ENCODE data around the gene OSGIN1. TPM values are rescaled to one million over a fixed set of nuclear protein-coding genes. Genes with fewer than 3 reads are reported as not detected.

Gene OSGIN1
- total RNA-seq, 2 donors from 2014 or later = 4.4 to 9.4 TPM

DNA sequence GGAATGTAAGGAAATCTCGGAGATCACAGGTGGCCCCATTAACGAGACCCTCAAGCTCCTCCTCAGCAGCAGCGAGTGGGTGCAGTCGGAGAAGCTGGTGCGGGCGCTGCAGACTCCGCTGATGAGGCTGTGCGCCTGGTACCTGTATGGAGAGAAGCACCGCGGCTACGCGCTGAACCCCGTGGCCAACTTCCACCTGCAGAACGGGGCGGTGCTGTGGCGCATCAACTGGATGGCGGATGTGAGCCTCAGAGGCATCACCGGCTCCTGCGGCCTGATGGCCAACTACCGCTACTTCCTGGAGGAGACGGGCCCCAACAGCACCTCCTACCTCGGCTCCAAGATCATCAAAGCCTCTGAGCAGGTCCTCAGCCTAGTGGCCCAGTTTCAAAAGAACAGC lies 38.0 kb upstream of the OSGIN1 start:
- no peak overlapping the region for H3K27ac ChIP-seq
- no peaks in the 10 kb centered on the region for H3K9me3 ChIP-seq
- H3K36me3 ChIP-seq = peaks cover 11 to 29% of the 10 kb centered on the region in 2 donors
- no peak for TF ChIP-seq POLR2AphosphoS5 (IDR thresholded peaks at IDR 0.05)
- TF ChIP-seq POLR2A (IDR thresholded peaks at IDR 0.05) = no peak
- TF ChIP-seq, protein P1, sequence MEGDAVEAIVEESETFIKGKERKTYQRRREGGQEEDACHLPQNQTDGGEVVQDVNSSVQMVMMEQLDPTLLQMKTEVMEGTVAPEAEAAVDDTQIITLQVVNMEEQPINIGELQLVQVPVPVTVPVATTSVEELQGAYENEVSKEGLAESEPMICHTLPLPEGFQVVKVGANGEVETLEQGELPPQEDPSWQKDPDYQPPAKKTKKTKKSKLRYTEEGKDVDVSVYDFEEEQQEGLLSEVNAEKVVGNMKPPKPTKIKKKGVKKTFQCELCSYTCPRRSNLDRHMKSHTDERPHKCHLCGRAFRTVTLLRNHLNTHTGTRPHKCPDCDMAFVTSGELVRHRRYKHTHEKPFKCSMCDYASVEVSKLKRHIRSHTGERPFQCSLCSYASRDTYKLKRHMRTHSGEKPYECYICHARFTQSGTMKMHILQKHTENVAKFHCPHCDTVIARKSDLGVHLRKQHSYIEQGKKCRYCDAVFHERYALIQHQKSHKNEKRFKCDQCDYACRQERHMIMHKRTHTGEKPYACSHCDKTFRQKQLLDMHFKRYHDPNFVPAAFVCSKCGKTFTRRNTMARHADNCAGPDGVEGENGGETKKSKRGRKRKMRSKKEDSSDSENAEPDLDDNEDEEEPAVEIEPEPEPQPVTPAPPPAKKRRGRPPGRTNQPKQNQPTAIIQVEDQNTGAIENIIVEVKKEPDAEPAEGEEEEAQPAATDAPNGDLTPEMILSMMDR (IDR thresholded peaks at IDR 0.05) = no peak
- intact Hi-C loops (cut with DNase I) = no loop called here
- no peaks in the 10 kb centered on the region for H3K4me1 ChIP-seq (replicated peaks)
- WGBS = 88% methylated on average over 22 of the region's 22 CpGs
- H3K27me3 ChIP-seq (replicated peaks; ENCODE audit: insufficient read depth) = no peaks in the 10 kb centered on the region
- no peak overlapping the region for H3K4me3 ChIP-seq
- no peak for DNase-seq (ENCODE audit: low spot score)

DNA sequence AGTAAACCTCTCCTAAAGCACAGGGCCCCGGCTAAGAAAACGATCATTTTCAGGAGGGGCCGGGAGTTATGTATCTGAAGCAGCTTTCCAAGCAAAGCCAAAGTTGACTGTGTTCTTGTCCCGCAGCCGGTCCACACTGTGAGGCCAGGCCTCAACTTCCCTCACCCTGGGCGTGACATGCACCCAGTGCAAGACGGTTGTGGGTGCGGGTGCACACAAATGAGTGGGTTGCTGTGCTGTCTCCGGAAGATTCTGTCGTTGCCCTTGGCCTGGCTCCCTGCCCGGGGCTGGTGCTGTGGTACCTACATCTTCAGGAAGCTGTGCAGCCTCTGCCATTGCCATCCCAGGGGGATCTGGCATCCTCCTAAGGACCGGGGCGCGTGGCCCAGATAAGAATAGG lies 37.5 kb upstream of the OSGIN1 start:
- WGBS = 92% methylated on average over 14 of the region's 14 CpGs
- Histone ChIP-seq H3K36me3 (peaks cover 11 to 29% of the 10 kb centered on the region in 2 donors), H3K27ac (no peak overlapping the region), H3K27me3 (replicated peaks; ENCODE audit: insufficient read depth) (no peaks in the 10 kb centered on the region), H3K4me3 (no peak overlapping the region), H3K4me1 (replicated peaks) (no peaks in the 10 kb centered on the region), H3K9me3 (no peaks in the 10 kb centered on the region)
- intact Hi-C loops (cut with DNase I) = no loop called here
- no peak for DNase-seq (ENCODE audit: low spot score)
- TF ChIP-seq POLR2AphosphoS5 (IDR thresholded peaks at IDR 0.05) (no peak), POLR2A (IDR thresholded peaks at IDR 0.05) (no peak)
- TF ChIP-seq, protein P1 (IDR thresholded peaks at IDR 0.05) = no peak

DNA sequence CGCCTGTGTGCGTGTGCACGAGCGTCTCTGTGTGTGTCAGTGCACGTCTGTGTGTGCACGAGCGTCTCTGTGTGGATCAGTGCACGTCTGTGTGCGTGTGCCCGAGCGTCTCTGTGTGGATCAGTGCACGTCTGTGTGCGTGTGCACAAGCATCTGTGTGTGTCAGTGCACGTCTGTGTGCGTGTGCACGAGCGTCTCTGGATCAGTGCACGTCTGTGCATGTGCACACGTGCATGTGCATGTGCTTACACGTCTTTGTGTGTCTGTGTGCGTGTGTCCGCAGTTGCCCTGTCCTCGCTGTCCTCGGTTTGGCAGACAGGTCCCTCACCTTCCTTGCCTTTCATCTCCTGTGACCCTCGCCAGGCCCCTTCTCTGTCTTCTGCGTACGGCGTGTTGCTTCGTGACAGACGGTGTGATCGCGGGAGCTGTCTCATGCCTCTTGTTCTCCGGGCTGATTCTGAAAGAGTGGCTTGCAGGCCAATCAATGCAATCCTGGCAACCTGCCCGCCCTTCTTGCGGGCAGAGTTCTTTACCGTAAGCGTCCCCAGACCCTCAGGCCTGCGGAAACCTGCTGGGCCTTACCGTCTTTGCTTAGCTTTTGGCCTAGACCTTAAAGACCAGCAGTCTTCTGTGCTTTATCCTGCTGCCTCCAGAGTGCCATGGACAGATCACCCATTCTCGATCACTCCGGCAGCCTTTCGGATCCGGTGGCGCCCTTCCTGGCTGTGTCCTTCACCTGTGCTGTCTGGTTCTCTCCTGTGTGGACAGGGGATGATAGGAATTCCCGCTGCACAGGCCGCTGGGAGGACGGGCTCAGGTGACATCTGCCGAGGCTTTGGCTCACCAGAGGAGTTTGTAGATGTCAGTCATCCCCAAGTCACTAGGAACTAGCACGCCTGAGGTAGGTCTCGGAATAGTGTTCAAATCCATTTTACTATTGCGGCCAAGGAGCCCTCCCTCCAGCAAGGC lies 35.6 kb upstream of the OSGIN1 start:
- no peaks in the 10 kb centered on the region for H3K9me3 ChIP-seq
- TF ChIP-seq POLR2A (IDR thresholded peaks at IDR 0.05) = no peak
- TF ChIP-seq, protein P1 (IDR thresholded peaks at IDR 0.05) = no peak
- no peak for TF ChIP-seq POLR2AphosphoS5 (IDR thresholded peaks at IDR 0.05)
- intact Hi-C loops (cut with DNase I) = no loop called here
- 96% methylated on average over 51 of the region's 51 CpGs for WGBS
- no peak overlapping the region for H3K27ac ChIP-seq
- no peaks in the 10 kb centered on the region for H3K4me1 ChIP-seq (replicated peaks)
- peaks cover 11 to 24% of the 10 kb centered on the region in 2 donors for H3K36me3 ChIP-seq
- H3K4me3 ChIP-seq = no peak overlapping the region
- no peak for DNase-seq (ENCODE audit: low spot score)
- H3K27me3 ChIP-seq (replicated peaks; ENCODE audit: insufficient read depth) = no peaks in the 10 kb centered on the region

DNA sequence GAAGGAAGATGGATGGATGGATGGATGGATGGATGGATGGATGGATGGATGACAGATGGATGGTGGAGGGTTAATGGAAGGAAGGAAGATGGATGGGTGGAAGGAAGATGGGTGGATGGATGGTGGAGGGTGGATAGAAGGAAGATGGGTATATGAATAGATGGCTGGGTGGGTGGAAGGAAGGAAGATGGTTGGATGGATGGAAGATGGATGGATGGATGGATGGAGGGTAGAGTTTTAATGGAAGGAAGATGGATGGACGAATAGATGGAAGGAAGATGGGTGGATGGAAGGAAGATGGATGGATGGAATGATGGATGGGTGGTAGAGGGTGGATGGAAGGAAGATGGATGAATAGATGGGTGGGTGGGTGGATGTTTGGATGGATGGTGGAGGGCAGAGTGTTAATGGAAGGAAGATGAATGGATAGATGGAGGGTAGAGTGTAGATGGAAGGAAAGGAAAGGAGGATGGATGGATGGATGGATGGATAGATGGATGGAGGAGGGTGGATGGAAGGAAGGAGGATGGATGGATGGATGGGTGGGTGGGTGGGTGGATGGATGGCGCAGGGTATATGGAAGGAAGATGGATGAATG lies 32.0 kb upstream of the OSGIN1 start:
- TF ChIP-seq, protein P1 (IDR thresholded peaks at IDR 0.05) = no peak
- TF ChIP-seq POLR2AphosphoS5 (IDR thresholded peaks at IDR 0.05) (no peak), POLR2A (IDR thresholded peaks at IDR 0.05) (no peak)
- DNase-seq (ENCODE audit: low spot score) = no peak
- 98% methylated on average over 2 of the region's 2 CpGs for WGBS

More for the DNA sequence above, 32.0 kb upstream of the OSGIN1 start:
- no peak overlapping the region for H3K27ac ChIP-seq
- intact Hi-C loops (cut with DNase I) = no loop called here
- H3K4me3 ChIP-seq = no peak overlapping the region
- H3K36me3 ChIP-seq = peaks cover 0 to 11% of the 10 kb centered on the region in 2 donors
- no peaks in the 10 kb centered on the region for H3K27me3 ChIP-seq (replicated peaks; ENCODE audit: insufficient read depth)
- no peaks in the 10 kb centered on the region for H3K4me1 ChIP-seq (replicated peaks)
- H3K9me3 ChIP-seq = no peaks in the 10 kb centered on the region

Data from prostate gland (tissue), 2 donors.